ENCODE measurements around the gene TPP1. TPM values are rescaled to one million over a fixed set of nuclear protein-coding genes. Genes with fewer than 3 reads are reported as not detected.

The TPP1 gene
- total and polyA plus RNA-seq, 5 donors from 2014 or later, result 100 to 165 (median 136) TPM

- Histone ChIP-seq H3K4me3 (ENCODE audit: low read depth, low read length) (no peak overlapping the region), H3K4me1 (ENCODE audit: control insufficient read depth, insufficient read depth, low read length, poor library complexity, severe bottlenecking) (no peaks in the 10 kb centered on the region), H3K27me3 (ENCODE audit: control insufficient read depth, insufficient read depth, low read length) (no peaks in the 10 kb centered on the region), H3K27ac (ENCODE audit: insufficient read depth, low read length, poor library complexity, severe bottlenecking) (no peak overlapping the region), H3K36me3 (ENCODE audit: control insufficient read depth, insufficient read depth, low read length) (peaks cover 5% of the 10 kb centered on the region), H3K9me3 (ENCODE audit: control insufficient read depth in 2 of 2, low read length in 2 of 2) (no peaks in the 10 kb centered on the region)
- H3K9me3 Mint-ChIP-seq, result peaks cover 0 to under 1% (median 0%) of the 10 kb centered on the region in 7 donors
- peaks cover 18% of the 10 kb centered on the region for H3K36me3 Mint-ChIP-seq
- ATAC-seq (ENCODE audit: low read depth in 2 of 2), result no peak
- DNase-seq, result no peak
- H3K27me3 Mint-ChIP-seq, result no peaks in the 10 kb centered on the region
- H3K27ac Mint-ChIP-seq, result no peak overlapping the region
- H3K4me1 Mint-ChIP-seq, result peaks cover 3 to 17% (median 9%) of the 10 kb centered on the region in 4 donors
- H3K4me3 Mint-ChIP-seq, result no peak overlapping the region
Measured at GRCh38 chr11:6574816-6575715, 44.2 kb downstream of the TPP1 start.

DNA sequence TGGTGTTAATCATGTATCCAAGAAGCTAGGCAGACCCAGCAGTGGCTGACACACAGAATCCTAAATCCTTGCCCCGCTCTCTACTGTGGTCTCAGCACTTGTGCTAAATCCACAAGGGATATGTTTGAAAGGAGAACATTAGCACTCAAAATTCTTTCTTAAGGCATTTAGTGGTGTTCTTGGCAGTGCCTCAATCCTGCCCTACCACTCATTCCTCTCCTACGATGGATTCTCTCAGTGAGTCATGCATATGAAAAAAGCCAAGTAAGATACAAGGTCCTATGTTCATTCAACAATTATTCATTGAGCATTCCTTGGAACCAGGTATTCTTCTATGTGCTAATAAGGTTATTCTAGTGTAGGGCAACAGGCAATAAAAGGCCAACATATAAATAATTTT, 47.0 kb downstream of the TPP1 start:
- no peaks in the 10 kb centered on the region for H3K4me1 ChIP-seq (ENCODE audit: control insufficient read depth, insufficient read depth, low read length, poor library complexity, severe bottlenecking)
- H3K36me3 Mint-ChIP-seq, result peaks cover 29% of the 10 kb centered on the region
- H3K9me3 ChIP-seq (ENCODE audit: control insufficient read depth in 2 of 2, low read length in 2 of 2), result no peaks in the 10 kb centered on the region
- H3K9me3 Mint-ChIP-seq, result no peaks in the 10 kb centered on the region
- DNase-seq, result no peak
- H3K27ac Mint-ChIP-seq, result peak overlapping the region in 1 of 3 donors; percentile 44
- no peak overlapping the region for H3K4me3 ChIP-seq (ENCODE audit: low read depth, low read length)
- no peak for ATAC-seq (ENCODE audit: low read depth in 2 of 2)
- peaks cover 6 to 16% (median 12%) of the 10 kb centered on the region in 4 donors for H3K4me1 Mint-ChIP-seq
- no peaks in the 10 kb centered on the region for H3K27me3 Mint-ChIP-seq
- H3K36me3 ChIP-seq (ENCODE audit: control insufficient read depth, insufficient read depth, low read length), result peaks cover 4% of the 10 kb centered on the region
- no peak overlapping the region for H3K4me3 Mint-ChIP-seq
- H3K27me3 ChIP-seq (ENCODE audit: control insufficient read depth, insufficient read depth, low read length), result no peaks in the 10 kb centered on the region
- no peak overlapping the region for H3K27ac ChIP-seq (ENCODE audit: insufficient read depth, low read length, poor library complexity, severe bottlenecking)

DNA sequence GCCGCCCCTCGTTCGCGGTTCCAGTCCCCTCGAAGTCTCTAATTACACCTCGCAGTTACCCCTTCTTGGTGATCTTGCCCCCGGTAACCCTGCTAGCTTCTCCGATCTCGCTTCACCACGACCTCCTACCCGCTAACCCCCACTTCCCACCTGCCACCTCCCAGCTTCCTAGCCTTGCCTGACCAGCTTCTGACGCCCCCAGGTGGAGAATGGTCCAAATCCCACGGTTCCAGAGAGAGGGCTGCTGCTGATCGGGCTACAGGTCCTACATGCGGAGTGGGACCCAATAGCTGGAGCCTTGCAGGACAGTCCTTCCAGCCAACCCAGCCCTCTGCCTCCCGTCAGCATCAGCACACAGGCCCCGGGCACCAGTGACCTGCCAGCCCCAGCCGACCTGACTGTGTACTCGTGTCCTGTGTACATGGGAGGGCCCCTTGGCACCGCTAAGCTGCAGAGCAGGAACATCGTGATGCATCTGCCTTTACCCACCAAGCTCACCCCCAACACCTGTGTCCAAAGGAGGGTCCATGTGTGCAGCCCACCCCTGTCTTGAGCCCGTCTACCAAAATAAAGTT, 47.7 kb downstream of the TPP1 start:
- H3K27me3 Mint-ChIP-seq, result no peaks in the 10 kb centered on the region
- Histone ChIP-seq H3K27ac (ENCODE audit: insufficient read depth, low read length, poor library complexity, severe bottlenecking) (no peak overlapping the region), H3K36me3 (ENCODE audit: control insufficient read depth, insufficient read depth, low read length) (no peaks in the 10 kb centered on the region), H3K9me3 (ENCODE audit: control insufficient read depth in 2 of 2, low read length in 2 of 2) (no peaks in the 10 kb centered on the region), H3K27me3 (ENCODE audit: control insufficient read depth, insufficient read depth, low read length) (no peaks in the 10 kb centered on the region), H3K4me3 (ENCODE audit: low read depth, low read length) (no peak overlapping the region), H3K4me1 (ENCODE audit: control insufficient read depth, insufficient read depth, low read length, poor library complexity, severe bottlenecking) (no peaks in the 10 kb centered on the region)
- DNase-seq, result no peak
- no peak overlapping the region for H3K4me3 Mint-ChIP-seq
- peaks cover 6 to 13% (median 9%) of the 10 kb centered on the region in 4 donors for H3K4me1 Mint-ChIP-seq
- no peaks in the 10 kb centered on the region for H3K9me3 Mint-ChIP-seq
- no peak overlapping the region for H3K27ac Mint-ChIP-seq
- ATAC-seq (ENCODE audit: low read depth in 2 of 2), result no peak
- H3K36me3 Mint-ChIP-seq, result peaks cover 30% of the 10 kb centered on the region

DNA sequence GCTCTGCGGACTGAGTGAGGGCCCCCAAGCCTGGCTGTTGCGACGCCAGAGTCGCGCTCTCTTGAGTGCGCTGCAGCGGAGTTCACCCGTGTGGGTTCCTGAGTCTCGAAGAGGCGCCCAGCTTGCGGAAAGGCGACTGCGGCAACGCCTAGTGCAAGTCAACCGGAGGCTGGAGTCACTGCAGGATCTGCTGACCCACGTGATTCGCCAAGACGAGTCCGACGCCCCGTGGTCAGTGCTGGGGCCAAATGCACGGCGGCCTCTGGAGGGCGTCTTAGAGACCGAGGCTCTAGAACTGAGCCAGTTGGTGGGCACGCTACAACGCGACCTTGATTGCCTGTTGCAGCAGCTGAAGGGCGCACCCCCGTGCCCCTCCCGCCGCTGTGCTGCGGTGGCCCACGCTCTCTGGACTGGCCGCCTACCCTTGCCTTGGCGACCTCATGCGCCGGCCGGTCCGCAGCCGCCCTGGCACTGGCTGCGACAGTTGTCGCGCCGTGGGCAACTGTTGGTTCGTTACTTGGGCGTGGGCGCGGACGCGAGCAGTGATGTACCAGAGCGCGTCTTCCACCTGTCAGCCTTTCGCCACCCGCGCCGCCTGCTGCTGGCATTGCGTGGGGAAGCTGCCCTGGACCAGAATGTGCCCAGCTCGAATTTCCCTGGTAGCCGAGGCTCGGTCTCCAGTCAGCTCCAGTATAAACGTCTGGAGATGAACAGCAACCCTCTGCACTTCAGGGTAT, 48.4 kb downstream of the TPP1 start:
- Histone ChIP-seq H3K4me3 (ENCODE audit: low read depth, low read length) (no peak overlapping the region), H3K9me3 (ENCODE audit: control insufficient read depth in 2 of 2, low read length in 2 of 2) (no peaks in the 10 kb centered on the region), H3K27me3 (ENCODE audit: control insufficient read depth, insufficient read depth, low read length) (no peaks in the 10 kb centered on the region), H3K36me3 (ENCODE audit: control insufficient read depth, insufficient read depth, low read length) (no peaks in the 10 kb centered on the region), H3K27ac (ENCODE audit: insufficient read depth, low read length, poor library complexity, severe bottlenecking) (no peak overlapping the region), H3K4me1 (ENCODE audit: control insufficient read depth, insufficient read depth, low read length, poor library complexity, severe bottlenecking) (no peaks in the 10 kb centered on the region)
- no peak overlapping the region for H3K27ac Mint-ChIP-seq
- DNase-seq (no peak), ATAC-seq (ENCODE audit: low read depth in 2 of 2) (no peak)
- no peaks in the 10 kb centered on the region for H3K9me3 Mint-ChIP-seq
- peaks cover 32% of the 10 kb centered on the region for H3K36me3 Mint-ChIP-seq
- H3K4me1 Mint-ChIP-seq, result peaks cover 6 to 10% (median 7%) of the 10 kb centered on the region in 4 donors
- H3K27me3 Mint-ChIP-seq, result no peaks in the 10 kb centered on the region
- no peak overlapping the region for H3K4me3 Mint-ChIP-seq

- Mint-ChIP-seq H3K9me3 (no peaks in the 10 kb centered on the region), H3K36me3 (peaks cover 36% of the 10 kb centered on the region), H3K4me3 (no peak overlapping the region), H3K27ac (peak overlapping the region in 1 of 3 donors; percentile 62), H3K27me3 (no peaks in the 10 kb centered on the region), H3K4me1 (peaks cover 4 to 10% (median 6%) of the 10 kb centered on the region in 4 donors)
- Histone ChIP-seq H3K9me3 (ENCODE audit: control insufficient read depth in 2 of 2, low read length in 2 of 2) (no peaks in the 10 kb centered on the region), H3K27ac (ENCODE audit: insufficient read depth, low read length, poor library complexity, severe bottlenecking) (no peak overlapping the region), H3K4me3 (ENCODE audit: low read depth, low read length) (no peak overlapping the region), H3K27me3 (ENCODE audit: control insufficient read depth, insufficient read depth, low read length) (no peaks in the 10 kb centered on the region), H3K36me3 (ENCODE audit: control insufficient read depth, insufficient read depth, low read length) (no peaks in the 10 kb centered on the region), H3K4me1 (ENCODE audit: control insufficient read depth, insufficient read depth, low read length, poor library complexity, severe bottlenecking) (no peaks in the 10 kb centered on the region)
- DNase-seq (no peak), ATAC-seq (ENCODE audit: low read depth in 2 of 2) (no peak)
Measured at GRCh38 chr11:6569706-6570105, 49.5 kb downstream of the TPP1 start.

- no peak for ATAC-seq (ENCODE audit: low read depth in 2 of 2)
- Histone ChIP-seq H3K9me3 (ENCODE audit: control insufficient read depth in 2 of 2, low read length in 2 of 2) (no peaks in the 10 kb centered on the region), H3K4me3 (ENCODE audit: low read depth, low read length) (no peak overlapping the region), H3K4me1 (ENCODE audit: control insufficient read depth, insufficient read depth, low read length, poor library complexity, severe bottlenecking) (no peaks in the 10 kb centered on the region), H3K36me3 (ENCODE audit: control insufficient read depth, insufficient read depth, low read length) (no peaks in the 10 kb centered on the region), H3K27ac (ENCODE audit: insufficient read depth, low read length, poor library complexity, severe bottlenecking) (no peak overlapping the region), H3K27me3 (ENCODE audit: control insufficient read depth, insufficient read depth, low read length) (no peaks in the 10 kb centered on the region)
- peaks cover 42% of the 10 kb centered on the region for H3K36me3 Mint-ChIP-seq
- H3K4me3 Mint-ChIP-seq, result peak overlapping the region in 1 of 4 donors; percentile 6
- no peak for DNase-seq
- H3K27me3 Mint-ChIP-seq, result no peaks in the 10 kb centered on the region
- H3K4me1 Mint-ChIP-seq, result peaks cover 0 to 10% (median 5%) of the 10 kb centered on the region in 4 donors
- no peaks in the 10 kb centered on the region for H3K9me3 Mint-ChIP-seq
- H3K27ac Mint-ChIP-seq, result peak overlapping the region in 2 of 3 donors; percentile 33 to 52
Measured at GRCh38 chr11:6568191-6568918, 50.9 kb downstream of the TPP1 start.

GRCh38 chr11:6567371-6567745, 51.9 kb downstream of the TPP1 start:
- Mint-ChIP-seq H3K36me3 (peaks cover 40% of the 10 kb centered on the region), H3K4me3 (no peak overlapping the region), H3K27ac (no peak overlapping the region), H3K27me3 (no peaks in the 10 kb centered on the region), H3K4me1 (peaks cover 0 to 10% (median 2%) of the 10 kb centered on the region in 4 donors), H3K9me3 (no peaks in the 10 kb centered on the region)
- Histone ChIP-seq H3K27ac (ENCODE audit: insufficient read depth, low read length, poor library complexity, severe bottlenecking) (no peak overlapping the region), H3K4me3 (ENCODE audit: low read depth, low read length) (no peak overlapping the region), H3K4me1 (ENCODE audit: control insufficient read depth, insufficient read depth, low read length, poor library complexity, severe bottlenecking) (no peaks in the 10 kb centered on the region), H3K27me3 (ENCODE audit: control insufficient read depth, insufficient read depth, low read length) (no peaks in the 10 kb centered on the region), H3K9me3 (ENCODE audit: control insufficient read depth in 2 of 2, low read length in 2 of 2) (no peaks in the 10 kb centered on the region), H3K36me3 (ENCODE audit: control insufficient read depth, insufficient read depth, low read length) (no peaks in the 10 kb centered on the region)
- DNase-seq, result no peak
- no peak for ATAC-seq (ENCODE audit: low read depth in 2 of 2)
